GM12878 (cell line): Measurements from ENCODE around the gene FCER1G. TPM values are rescaled to one million over a fixed set of nuclear protein-coding genes. Genes with fewer than 3 reads are reported as not detected.

ENCODE experiments used
- BACH1 ChIP-seq: fragments of 450-650 bp; IDR thresholded peaks from 2 replicates; pipeline ENCODE4 v1.6.1; 2017; ENCODE audit warnings: mild to moderate bottlenecking, borderline replicate concordance
- BRCA1 ChIP-seq: IDR thresholded peaks from 2 replicates; pipeline ENCODE4 v1.6.1; 2011; ENCODE audit warnings: low read depth, low read length, improper control_type of control experiment
- HDAC6 ChIP-seq: fragments of 200-600 bp; sonication (generic); IDR thresholded peaks from one replicate; pipeline ENCODE4 v1.8.0; 2017; ENCODE audit warnings: antibody characterized with exemption; ENCODE audit not compliant: unreplicated experiment
- MYB ChIP-seq: fragments of 150-350 bp; IDR thresholded peaks from 2 replicates; pipeline ENCODE4 v1.6.1; 2014; ENCODE audit warnings: mild to moderate bottlenecking, low read depth, low read length, borderline replicate concordance
- PAX5 ChIP-seq: IDR thresholded peaks from 2 replicates; pipeline ENCODE4 v1.6.1; 2011; ENCODE audit warnings: low read depth, low read length, borderline replicate concordance
- PKNOX1 ChIP-seq: fragments of 450-650 bp; IDR thresholded peaks from 2 replicates; pipeline ENCODE4 v1.6.1; 2016; ENCODE audit warnings: mild to moderate bottlenecking
- ZBTB11 ChIP-seq: fragments of 450-650 bp; formaldehyde crosslinking; IDR thresholded peaks from 2 replicates; pipeline ENCODE4 v1.5.0; 2022; ENCODE audit warnings: mild to moderate bottlenecking, missing genetic modification characterization
- ZNF207 ChIP-seq: fragments of 450-650 bp; IDR thresholded peaks from 2 replicates; pipeline ENCODE4 v1.6.1; 2014; ENCODE audit warnings: antibody characterized with exemption, mild to moderate bottlenecking, borderline replicate concordance
- ZNF384 ChIP-seq: IDR thresholded peaks from 2 replicates; pipeline ENCODE4 v1.6.1; 2012; ENCODE audit warnings: low read depth, mild to moderate bottlenecking, low read length, improper control_type of control experiment, borderline replicate concordance
- ZSCAN29 ChIP-seq: fragments of 450-650 bp; IDR thresholded peaks from 2 replicates; pipeline ENCODE4 v1.6.1; 2017; ENCODE audit warnings: mild to moderate bottlenecking, moderate library complexity
- polyA plus RNA-seq, 11 experiments: library from polyadenylated mRNA; depleted of rRNA in 4 of 11; unstranded in 6 of 11; stranded (reverse) in 5 of 11; fragments of >200 nt; fragmentation: Nextera tagmentation in 4 of 11; fragmentation: Illumina TruSeq in 1 of 11; extraction: Ambion mirVana in 4 of 11; extraction: Trizol in 1 of 11; gene quantifications; 1 replicate in 1 of 11; 2 replicates in 10 of 11; pipeline versions ENCODE4 v1.2.1 to v1.2.3, GENCODE V29; 2011 to 2016; ENCODE audit warnings: inconsistent platforms in 2 of 11, missing spikeins in 2 of 11, low read depth in 1 of 11
- total RNA-seq, 4 experiments: library from RNA; depleted of rRNA in 3 of 4; stranded (reverse); fragments of >200 nt in 3 of 4; fragmentation: Illumina TruSeq in 1 of 4; extraction: Trizol in 1 of 4; gene quantifications; 2 replicates each; pipeline versions ENCODE4 v1.2.1 to v1.2.3, GENCODE V29; 2013 to 2021
- TF ChIP-seq, protein P1 (sequence below): fragments of 450-650 bp; conservative IDR thresholded peaks from 2 replicates; pipeline ENCODE4 v1.6.1; 2017; ENCODE audit warnings: mild to moderate bottlenecking, moderate library complexity
- TF ChIP-seq, protein P2 (sequence below): fragments of 450-650 bp; IDR thresholded peaks from 2 replicates; pipeline ENCODE4 v1.6.1; 2017; ENCODE audit warnings: mild to moderate bottlenecking, moderate library complexity
- TF ChIP-seq, protein P3 (sequence below): fragments of 450-650 bp; IDR thresholded peaks from 2 replicates; pipeline ENCODE4 v1.6.1; 2016; ENCODE audit warnings: mild to moderate bottlenecking
- TF ChIP-seq, protein P4 (sequence below): IDR thresholded peaks from 2 replicates; pipeline ENCODE4 v1.6.1; 2012; ENCODE audit warnings: low read length, inconsistent platforms

Gene FCER1G
- total and polyA plus RNA-seq, 10 of the 15 experiments (the other 5 are each of a cell fraction or from before 2014, with no cell fraction given) = 0.40 to 1.9 (median 0.89) TPM

DNA sequence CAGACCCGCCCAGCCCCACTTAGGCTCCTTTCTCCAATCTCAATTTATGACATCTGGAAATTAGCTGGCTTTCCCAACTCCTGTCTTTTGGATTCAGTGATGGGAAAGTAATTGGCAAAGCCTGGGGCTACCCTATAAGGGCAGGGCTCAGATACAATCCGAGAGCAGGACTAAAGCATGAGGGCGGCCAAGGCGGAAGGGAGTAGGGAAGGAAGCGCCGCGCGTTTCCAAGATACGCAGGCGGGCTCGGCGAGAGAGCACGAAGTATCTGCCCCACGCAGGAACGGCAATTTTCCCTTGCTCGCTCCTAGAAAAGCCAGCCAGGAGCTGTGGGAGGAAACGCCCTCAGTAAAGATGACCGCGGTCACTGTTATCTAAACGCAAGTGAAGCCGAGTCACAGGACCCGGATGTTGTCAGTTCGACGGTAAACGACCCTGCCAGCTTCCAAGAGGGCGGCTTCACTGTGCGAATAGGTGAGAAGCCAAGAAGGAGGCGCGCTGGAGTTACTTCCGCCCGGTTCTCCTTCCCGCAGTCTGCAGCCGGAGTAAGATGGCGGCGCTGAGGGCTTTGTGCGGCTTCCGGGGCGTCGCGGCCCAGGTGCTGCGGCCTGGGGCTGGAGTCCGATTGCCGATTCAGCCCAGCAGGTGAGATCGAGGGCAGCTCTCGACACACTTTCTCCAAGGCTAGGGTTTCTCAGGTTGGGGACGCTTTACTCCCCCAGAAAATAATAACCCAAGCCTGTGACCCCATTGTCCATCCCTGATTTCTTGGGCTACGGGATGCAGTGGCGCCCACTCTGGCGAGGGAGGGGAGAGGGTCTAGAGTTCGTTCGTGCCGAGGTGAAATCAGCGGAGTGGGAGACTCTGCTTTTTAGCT, 13.0 kb upstream of the FCER1G start, which contains the start of gene NDUFS2 (continued):
- no peak for TF ChIP-seq BRCA1
- TF ChIP-seq, protein P1, sequence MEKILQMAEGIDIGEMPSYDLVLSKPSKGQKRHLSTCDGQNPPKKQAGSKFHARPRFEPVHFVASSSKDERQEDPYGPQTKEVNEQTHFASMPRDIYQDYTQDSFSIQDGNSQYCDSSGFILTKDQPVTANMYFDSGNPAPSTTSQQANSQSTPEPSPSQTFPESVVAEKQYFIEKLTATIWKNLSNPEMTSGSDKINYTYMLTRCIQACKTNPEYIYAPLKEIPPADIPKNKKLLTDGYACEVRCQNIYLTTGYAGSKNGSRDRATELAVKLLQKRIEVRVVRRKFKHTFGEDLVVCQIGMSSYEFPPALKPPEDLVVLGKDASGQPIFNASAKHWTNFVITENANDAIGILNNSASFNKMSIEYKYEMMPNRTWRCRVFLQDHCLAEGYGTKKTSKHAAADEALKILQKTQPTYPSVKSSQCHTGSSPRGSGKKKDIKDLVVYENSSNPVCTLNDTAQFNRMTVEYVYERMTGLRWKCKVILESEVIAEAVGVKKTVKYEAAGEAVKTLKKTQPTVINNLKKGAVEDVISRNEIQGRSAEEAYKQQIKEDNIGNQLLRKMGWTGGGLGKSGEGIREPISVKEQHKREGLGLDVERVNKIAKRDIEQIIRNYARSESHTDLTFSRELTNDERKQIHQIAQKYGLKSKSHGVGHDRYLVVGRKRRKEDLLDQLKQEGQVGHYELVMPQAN = peak; percentile 65
- TF ChIP-seq ZNF207 = 0 out of 2 replicates have a peak, but pooled peaks have one; percentile 61
- no peak for TF ChIP-seq PAX5
- TF ChIP-seq ZBTB11 (CRISPR knock-in tag) = no peak
- TF ChIP-seq ZSCAN29 = no peak
- TF ChIP-seq BACH1 = 0 out of 2 replicates have a peak, but pooled peaks have one; percentile 35
- TF ChIP-seq, protein P2, sequence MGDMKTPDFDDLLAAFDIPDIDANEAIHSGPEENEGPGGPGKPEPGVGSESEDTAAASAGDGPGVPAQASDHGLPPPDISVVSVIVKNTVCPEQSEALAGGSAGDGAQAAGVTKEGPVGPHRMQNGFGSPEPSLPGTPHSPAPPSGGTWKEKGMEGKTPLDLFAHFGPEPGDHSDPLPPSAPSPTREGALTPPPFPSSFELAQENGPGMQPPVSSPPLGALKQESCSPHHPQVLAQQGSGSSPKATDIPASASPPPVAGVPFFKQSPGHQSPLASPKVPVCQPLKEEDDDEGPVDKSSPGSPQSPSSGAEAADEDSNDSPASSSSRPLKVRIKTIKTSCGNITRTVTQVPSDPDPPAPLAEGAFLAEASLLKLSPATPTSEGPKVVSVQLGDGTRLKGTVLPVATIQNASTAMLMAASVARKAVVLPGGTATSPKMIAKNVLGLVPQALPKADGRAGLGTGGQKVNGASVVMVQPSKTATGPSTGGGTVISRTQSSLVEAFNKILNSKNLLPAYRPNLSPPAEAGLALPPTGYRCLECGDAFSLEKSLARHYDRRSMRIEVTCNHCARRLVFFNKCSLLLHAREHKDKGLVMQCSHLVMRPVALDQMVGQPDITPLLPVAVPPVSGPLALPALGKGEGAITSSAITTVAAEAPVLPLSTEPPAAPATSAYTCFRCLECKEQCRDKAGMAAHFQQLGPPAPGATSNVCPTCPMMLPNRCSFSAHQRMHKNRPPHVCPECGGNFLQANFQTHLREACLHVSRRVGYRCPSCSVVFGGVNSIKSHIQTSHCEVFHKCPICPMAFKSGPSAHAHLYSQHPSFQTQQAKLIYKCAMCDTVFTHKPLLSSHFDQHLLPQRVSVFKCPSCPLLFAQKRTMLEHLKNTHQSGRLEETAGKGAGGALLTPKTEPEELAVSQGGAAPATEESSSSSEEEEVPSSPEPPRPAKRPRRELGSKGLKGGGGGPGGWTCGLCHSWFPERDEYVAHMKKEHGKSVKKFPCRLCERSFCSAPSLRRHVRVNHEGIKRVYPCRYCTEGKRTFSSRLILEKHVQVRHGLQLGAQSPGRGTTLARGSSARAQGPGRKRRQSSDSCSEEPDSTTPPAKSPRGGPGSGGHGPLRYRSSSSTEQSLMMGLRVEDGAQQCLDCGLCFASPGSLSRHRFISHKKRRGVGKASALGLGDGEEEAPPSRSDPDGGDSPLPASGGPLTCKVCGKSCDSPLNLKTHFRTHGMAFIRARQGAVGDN = peak; percentile 84
- TF ChIP-seq, protein P3, sequence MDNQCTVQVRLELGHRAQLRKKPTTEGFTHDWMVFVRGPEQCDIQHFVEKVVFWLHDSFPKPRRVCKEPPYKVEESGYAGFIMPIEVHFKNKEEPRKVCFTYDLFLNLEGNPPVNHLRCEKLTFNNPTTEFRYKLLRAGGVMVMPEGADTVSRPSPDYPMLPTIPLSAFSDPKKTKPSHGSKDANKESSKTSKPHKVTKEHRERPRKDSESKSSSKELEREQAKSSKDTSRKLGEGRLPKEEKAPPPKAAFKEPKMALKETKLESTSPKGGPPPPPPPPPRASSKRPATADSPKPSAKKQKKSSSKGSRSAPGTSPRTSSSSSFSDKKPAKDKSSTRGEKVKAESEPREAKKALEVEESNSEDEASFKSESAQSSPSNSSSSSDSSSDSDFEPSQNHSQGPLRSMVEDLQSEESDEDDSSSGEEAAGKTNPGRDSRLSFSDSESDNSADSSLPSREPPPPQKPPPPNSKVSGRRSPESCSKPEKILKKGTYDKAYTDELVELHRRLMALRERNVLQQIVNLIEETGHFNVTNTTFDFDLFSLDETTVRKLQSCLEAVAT = peak; percentile 97
- 0 out of 2 replicates have a peak, but pooled peaks have one; percentile 26 for TF ChIP-seq MYB
- no peak for TF ChIP-seq HDAC6
- TF ChIP-seq, protein P4, sequence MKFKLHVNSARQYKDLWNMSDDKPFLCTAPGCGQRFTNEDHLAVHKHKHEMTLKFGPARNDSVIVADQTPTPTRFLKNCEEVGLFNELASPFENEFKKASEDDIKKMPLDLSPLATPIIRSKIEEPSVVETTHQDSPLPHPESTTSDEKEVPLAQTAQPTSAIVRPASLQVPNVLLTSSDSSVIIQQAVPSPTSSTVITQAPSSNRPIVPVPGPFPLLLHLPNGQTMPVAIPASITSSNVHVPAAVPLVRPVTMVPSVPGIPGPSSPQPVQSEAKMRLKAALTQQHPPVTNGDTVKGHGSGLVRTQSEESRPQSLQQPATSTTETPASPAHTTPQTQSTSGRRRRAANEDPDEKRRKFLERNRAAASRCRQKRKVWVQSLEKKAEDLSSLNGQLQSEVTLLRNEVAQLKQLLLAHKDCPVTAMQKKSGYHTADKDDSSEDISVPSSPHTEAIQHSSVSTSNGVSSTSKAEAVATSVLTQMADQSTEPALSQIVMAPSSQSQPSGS = no peak
- TF ChIP-seq ZNF384 = no peak
- TF ChIP-seq PKNOX1 = peak; percentile 27; the same call in 1 of the 2 replicates
